HG03521 (cell line): ENCODE measurements around the gene MLANA.
"Not testable (repeated sequence)": the region's sequence is repeated elsewhere in the genome, so short reads cannot be mapped to it uniquely, and the experiment has no call there.

ENCODE experiments used
- ATAC-seq: cut with Tn5 transposase; IDR thresholded peaks from one replicate; pipeline ENCODE4 v1.9.1; 2021; ENCODE audit warnings: mild to moderate bottlenecking, moderate library complexity; ENCODE audit not compliant: unreplicated experiment

The MLANA gene

GRCh38 chr9:5869315-5870019 is 21.2 kb upstream of the MLANA start:
- ATAC-seq: no peak

DNA sequence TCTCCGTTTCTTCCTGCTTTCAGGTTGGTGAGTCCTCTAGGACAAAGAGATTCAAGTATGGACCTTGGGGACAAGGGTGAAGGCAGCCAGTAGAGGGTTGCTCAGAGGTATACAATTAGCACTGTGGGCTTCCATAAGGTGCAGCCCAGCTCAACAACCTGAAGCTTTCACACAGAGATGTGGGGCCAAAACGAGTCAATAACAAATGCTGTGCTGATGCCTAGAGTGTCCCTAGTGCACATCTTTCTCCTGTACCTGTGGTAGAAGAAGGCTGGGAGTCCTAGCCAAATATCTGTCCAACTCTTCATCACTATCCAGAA is 20.7 kb upstream of the MLANA start:
- no peak for ATAC-seq

DNA sequence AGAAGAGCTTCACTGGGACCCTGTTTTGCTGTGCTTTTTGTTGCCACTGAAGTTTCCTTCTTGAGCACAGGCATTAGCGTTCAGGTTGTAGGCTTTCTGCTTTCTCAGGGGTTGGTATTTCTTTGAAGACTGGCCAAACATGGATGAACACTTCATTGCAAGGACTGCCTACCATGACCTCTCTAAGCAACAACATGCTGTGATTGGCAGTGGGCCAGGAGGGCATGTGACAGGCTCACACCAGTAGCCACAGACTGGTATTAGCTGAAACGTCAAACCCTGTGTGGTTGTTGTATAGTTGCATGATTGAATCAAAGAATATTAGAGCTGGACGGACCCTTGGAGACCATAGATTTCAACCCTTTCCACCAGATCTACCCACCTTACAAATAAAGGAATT is 20.0 kb upstream of the MLANA start:
- ATAC-seq: no peak

DNA sequence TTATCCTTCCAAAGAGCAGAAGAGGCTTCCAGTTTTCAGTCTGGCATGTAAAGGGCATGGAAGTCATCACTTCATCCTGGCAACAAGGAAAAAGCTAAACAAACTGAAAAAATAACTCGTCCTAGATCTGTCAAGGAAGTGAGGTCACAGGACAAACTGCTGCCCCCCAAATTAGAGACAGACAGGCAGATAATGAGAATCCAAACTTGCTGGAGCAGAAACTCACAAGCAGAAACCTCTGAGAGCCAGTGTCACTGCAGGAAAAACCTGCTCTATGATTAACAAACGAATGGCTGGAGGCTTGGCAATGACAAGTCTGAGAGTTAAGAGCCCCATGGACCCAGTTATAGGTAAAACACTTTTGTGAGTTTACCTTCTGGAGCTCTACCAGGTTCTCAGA is 18.9 kb upstream of the MLANA start:
- no peak for ATAC-seq

DNA sequence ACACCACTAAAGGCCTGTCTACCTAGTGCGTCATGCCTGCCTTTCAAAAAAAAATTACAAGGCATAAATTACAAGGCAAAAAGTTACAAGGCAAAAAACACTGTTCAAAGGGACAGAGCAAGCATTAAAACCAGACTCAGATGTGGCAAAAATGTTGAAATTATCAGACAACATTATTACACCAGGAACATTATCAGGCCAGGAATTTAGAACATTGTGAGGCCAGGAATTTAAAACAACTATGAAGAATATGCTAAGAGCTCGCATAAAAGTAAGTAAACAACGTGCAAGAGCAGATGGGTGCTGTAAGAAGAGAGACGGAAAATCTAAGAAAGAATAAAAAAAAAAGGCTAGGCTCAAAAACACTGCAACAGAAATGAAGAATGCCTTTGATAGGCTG is 18.2 kb upstream of the MLANA start:
- ATAC-seq: no peak

DNA sequence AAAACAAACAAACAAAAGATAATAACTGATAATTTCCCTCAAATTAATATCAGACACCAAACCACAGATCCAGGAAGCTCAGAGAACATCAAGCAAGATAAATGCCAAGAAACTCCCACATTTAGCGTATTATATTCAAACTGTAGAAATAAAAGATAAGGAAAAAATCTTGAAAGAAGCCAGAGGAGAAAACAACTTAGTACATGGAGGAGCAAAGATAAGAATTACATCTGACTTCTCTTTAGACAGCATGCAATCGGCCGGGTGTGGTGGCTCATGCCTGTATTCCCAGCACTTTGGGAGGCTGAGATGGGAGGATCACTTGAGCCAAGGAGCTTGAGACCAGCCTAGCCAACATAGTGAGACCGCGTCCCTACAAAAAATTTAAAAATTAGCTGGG is 17.2 kb upstream of the MLANA start:
- no peak for ATAC-seq

DNA sequence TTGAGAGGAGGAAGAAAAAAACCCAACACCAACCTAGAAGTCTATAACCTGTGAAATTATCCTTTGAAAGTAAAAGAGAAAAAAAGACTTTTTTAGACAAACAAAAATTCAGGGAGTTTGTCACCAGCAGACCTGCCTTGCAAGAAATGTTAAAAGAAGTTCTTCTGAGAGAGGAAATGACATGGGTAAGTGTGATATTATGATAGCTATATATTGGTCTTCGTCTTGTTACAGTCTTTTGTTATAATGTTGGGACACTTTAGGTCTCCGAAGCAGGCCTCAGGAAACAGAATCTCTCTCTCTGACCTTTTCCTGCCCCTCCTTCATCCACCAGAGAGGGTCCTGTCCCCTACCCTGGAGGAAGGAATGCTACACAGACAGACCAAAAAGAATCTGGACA is 16.6 kb upstream of the MLANA start:
- ATAC-seq: no peak

DNA sequence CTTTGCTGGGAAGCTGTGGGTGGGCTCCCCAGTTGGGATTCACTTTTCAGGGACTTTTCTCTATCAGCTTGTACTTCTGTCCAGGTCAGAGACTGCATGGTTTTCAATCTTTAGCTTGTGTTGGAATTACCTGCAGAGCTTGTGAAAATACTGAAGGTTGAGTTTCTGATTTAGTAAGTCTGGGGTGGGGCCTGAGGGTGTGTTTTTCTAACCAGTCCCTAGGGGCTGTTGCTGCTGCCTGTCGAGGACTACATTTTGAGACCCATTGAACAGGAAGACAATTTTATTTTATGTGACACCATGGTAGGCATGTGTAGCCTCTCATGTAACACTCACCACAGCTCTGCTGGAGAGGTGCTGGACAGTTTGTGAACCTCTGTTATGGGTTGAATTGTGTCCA is 14.7 kb upstream of the MLANA start:
- no peak for ATAC-seq

DNA sequence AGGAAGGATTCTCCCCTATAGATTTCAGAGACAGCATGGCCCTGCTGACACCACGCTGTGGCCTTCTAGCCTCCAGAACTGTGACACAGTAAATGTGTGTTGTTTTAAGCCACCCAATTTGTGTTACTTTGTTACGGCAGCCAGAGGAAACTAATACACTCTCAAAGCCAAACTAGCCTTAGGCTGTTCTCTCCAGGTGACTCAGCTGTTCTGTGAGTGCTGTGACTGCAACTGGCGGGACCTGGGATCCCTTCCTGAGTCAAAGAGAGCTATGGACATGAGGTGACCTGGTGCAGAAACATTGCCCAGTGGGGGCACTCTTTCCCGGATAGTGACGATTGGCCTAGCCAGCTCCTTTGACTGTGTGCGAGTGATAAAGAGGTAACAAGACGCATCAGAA is 14.0 kb upstream of the MLANA start:
- ATAC-seq: no peak

DNA sequence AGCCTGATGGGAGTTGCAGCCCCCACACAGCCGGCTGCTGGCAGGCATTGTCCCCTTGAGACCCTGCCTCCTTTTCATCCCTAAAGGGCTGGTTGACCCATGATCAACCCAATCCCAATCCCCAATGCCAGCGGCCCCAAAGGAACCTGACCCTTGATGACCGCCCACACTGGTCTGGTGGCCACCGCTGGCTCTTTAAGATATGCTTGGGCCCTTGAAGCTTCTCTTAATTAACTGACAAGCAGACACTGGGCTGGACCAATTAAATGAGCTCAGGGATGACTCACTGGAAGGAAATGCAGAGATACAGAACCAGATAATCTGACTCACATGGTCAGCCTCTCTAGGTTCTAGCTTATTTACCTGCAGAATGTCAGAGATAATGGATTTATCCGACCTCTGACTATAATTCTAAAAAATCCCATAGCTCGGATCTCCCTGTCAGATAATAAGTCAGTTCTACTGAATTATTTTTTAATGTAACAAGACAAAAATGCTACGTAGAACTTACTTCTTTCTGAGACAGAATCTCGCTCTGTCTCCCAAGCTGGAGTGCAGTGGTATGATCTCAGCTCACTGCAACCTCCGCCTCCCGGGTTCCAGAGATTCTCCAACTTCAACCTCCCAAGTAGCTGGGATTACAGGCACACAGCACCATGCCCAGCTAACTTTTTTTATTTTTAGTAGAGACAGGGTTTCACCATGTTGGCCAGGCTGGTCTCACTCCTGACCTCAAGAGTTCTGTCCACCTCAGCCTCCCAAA is 11.1 kb upstream of the MLANA start:
- ATAC-seq: no peak

- ATAC-seq: not testable (repeated sequence)
Measured at GRCh38 chr9:5882244-5883012, 8.3 kb upstream of the MLANA start.

DNA sequence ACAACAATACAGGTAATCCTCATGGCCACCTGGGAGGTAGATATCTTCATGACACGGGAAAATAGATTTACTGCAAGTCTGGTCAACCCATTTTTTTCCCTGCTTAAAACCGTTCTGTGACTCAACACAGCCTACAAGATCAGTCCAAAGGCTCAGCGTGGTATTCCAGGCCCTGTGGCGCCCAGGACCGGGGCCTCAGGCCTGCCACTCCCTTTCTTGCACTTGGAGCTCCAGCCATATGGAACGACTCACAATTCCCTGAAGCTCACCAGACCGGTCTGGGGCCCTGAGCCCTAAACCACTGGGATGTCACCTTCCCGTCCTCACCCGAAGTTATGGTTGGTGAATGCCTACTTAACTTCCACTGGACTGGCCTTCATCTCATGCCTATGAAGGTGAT is 6.5 kb upstream of the MLANA start:
- ATAC-seq: no peak

DNA sequence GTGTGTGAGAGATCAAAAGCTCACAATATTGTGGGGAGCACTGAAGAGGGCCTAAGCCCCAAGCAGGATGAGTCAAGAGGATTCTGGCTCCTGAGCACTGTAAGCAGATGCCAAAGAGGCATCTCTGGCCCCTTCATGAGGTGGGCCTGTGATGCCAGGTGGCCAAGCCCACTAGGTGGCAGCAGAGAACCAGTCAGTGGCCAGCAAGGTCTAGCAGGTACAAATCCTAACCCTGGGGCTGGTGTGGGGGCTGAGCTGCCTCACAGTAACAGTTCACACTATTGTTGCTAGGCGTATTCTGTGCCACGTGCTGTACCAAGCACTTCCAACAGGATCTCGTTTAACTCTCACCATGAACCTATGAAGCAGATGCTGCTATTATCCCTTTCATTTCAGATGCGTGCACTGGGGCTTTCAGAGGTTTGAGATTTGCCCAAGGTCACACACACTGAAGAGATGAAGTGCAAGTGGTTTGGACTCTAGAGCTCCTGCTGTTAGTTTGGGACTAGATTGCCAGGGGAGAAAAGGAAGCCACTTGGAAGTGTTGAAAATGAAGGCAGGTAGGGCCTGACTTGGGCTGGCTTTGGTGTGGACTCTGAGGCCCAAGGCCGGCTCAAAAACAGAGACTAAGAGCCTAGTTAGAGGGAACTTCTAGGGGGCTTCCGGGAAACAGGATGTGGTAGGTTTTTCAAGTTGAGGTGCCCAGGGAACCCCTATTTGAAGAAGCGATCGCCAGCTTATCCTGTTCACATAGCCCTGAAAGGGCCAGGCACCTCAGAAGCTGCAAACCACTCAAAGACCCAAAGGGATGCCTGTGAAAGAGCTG is 4.4 kb upstream of the MLANA start:
- peak; percentile 77 for ATAC-seq

DNA sequence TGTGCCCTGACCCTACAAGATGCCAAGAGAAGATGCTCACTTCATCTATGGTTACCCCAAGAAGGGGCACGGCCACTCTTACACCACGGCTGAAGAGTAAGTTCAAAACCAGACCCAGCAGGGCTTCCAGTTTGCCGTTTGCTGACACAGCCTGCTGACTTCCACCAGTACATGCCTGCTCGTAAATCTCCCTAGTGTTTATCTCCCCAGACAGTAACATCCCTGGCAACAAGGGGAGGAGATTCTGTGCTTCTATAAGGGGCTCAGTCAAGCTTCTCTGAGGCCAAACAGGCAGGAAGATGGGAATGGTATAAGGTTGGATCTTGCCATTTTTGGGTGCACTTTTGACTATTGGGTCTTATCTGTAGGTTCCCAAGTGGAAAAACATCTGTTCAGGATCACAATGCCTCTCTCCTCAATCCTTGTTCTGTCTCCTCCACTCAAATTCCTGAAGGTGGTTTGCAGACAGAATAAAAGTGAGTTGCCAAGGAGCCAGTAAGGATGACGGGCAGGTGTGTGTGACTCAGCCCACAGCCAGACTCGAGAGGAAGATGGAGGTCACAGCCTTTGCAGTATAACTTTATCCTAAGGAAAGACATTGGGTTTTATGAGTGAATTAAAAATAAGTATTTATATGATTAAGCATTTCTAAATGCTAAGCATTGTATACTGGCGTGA is 1.9 kb downstream of the MLANA start:
- no peak for ATAC-seq

- ATAC-seq: no peak
Measured at GRCh38 chr9:5893134-5893505, 2.4 kb downstream of the MLANA start.

DNA sequence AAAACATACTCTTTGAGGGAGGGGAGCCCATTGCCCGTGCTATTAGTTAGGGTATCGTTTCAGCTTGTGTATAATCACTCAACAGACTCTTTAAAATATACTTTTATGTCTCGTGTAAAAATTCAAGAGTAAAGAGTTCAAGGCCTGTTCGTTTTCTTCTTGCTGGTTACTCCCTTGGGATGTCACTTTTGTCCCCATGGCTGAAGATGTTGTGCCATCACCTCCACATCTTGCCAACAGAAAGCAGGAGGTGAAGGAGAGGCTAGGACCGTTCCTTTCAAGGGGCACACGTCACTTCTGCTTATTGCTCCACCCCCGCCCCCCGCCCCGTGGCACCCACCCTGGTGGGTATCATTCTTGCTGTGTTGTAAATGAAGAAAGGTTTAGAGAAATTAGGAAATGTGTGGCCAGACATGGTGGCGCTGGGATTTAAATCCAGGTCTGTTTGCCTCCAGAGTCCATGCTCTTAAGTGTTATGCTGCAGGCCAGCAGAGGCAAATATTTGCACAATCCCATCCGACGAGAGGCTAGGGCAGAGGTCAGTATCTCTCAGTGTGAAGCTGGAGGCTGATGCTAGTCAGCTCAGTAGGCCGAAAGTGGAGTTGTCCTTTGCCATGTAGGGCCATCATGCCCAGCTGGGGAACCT is 3.0 kb downstream of the MLANA start:
- no peak for ATAC-seq

DNA sequence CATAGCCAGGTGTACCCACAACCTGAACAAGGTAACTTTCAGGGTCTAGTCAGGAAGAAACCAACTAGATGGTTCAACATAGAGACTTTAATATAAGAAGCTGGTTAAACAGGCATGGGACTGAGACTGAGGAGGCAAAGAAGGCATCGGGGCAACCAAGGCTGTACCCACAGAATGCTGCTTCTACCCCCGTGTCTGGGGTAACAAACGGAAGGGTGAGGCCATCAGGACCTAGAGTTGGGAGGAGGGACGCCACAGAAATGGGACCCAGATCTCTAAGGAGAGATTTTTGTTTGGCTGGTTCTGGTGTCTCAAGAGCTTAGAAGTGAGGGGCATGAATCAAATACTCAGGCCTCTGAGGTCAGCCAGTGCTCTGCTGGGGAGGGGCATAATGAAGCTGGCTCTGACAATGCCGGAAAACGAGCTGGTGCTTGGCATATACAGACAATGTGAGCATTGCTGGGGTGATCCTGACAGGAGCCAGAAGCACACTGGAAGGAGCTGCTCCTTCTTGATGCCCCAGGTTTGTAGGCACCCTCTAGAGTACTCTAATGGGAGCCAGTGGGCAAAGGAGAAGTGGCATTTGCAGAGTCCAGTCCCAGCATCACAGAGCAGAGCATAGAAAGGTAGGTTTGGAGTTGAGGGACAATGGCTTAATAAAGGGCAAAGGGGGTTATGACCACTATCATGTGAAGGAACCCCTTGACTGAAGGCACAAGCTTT is 3.7 kb downstream of the MLANA start:
- ATAC-seq: no peak

- no peak for ATAC-seq
Measured at GRCh38 chr9:5895782-5896181, 5.1 kb downstream of the MLANA start.

- ATAC-seq: no peak
Measured at GRCh38 chr9:5896863-5897262, 6.2 kb downstream of the MLANA start.

GRCh38 chr9:5897851-5898250 is 7.2 kb downstream of the MLANA start:
- ATAC-seq: no peak
